Lung (tissue), 12 donors: ENCODE measurements around the gene TMEM123. TPM values are rescaled to one million over a fixed set of nuclear protein-coding genes. Genes with fewer than 3 reads are reported as not detected.
"Not testable (repeated sequence)": the region's sequence is repeated elsewhere in the genome, so short reads cannot be mapped to it uniquely, and the experiment has no call there.

Experiments used
- ATAC-seq: fragments of 200-7000 bp; cut with Tn5 transposase; one replicate; pipeline ENCODE4 v1.9.1; 2020; ENCODE audit warnings: moderate number of reproducible peaks; ENCODE audit not compliant: insufficient read depth, low FRiP score
- DNase-seq, 3 donors: peaks; one replicate each; pipeline ENCODE4 v3.0.0-alpha.2; 2013 to 2017
- H3K27ac ChIP-seq, 2 donors: one replicate each; pipeline ENCODE4 v1.5.1; 2013; ENCODE audit warnings: mild to moderate bottlenecking in 2 of 2, moderate library complexity in 2 of 2, control low read depth in 1 of 2, inconsistent platforms in 1 of 2, low read depth in 1 of 2, low read length in 1 of 2
- H3K27me3 ChIP-seq, 3 donors: one replicate each; pipeline ENCODE4 v1.5.1; 2013; ENCODE audit warnings: low read length in 2 of 3; ENCODE audit not compliant: control insufficient read depth in 3 of 3, insufficient read depth in 3 of 3
- H3K36me3 ChIP-seq, 4 donors: one replicate each; pipeline ENCODE4 v1.5.1; 2013; ENCODE audit warnings: low read length in 4 of 4, mild to moderate bottlenecking in 1 of 4, moderate library complexity in 1 of 4; ENCODE audit not compliant: control insufficient read depth in 4 of 4, insufficient read depth in 4 of 4
- H3K4me1 ChIP-seq, 5 donors: one replicate each; pipeline ENCODE4 v1.5.1; 2013; ENCODE audit warnings: low read length in 5 of 5, mild to moderate bottlenecking in 2 of 5, moderate library complexity in 1 of 5; ENCODE audit not compliant: control insufficient read depth in 5 of 5, insufficient read depth in 5 of 5
- H3K4me3 ChIP-seq: one replicate; pipeline ENCODE4 v1.5.1; 2013; ENCODE audit warnings: mild to moderate bottlenecking, control low read depth, moderate library complexity
- H3K9ac ChIP-seq, 2 donors: one replicate each; pipeline ENCODE4 v1.5.1; 2013; ENCODE audit warnings: low read length in 2 of 2, control low read depth in 1 of 2; ENCODE audit not compliant: insufficient read depth in 1 of 2
- H3K9me3 ChIP-seq, 4 donors: one replicate each; pipeline ENCODE4 v1.5.1; 2013; ENCODE audit warnings: low read length in 3 of 4, mild to moderate bottlenecking in 1 of 4, moderate library complexity in 1 of 4; ENCODE audit not compliant: control insufficient read depth in 4 of 4, insufficient read depth in 3 of 4
- WGBS, 2 donors: extraction: QIAGEN DNeasy Blood & Tissue Kit; methylation state at CpG; one replicate each; pipeline ENCODE4 v1.1.7; 2013; 5-methylcytosine and 5-hydroxymethylcytosine counted together
- polyA plus RNA-seq, 2 donors: library from polyadenylated mRNA; stranded (reverse); fragments of 200-250 nt; gene quantifications; one replicate each; pipeline ENCODE4 v1.2.1, GENCODE V29; 2013
- total RNA-seq, 2 donors: library from RNA; depleted of rRNA in 1 of 2; stranded (reverse); fragments of >200 nt in 1 of 2; gene quantifications; one replicate each; pipeline ENCODE4 v1.2.1, GENCODE V29; 2014 to 2021
- TF ChIP-seq, protein P1 (sequence below): IDR thresholded peaks from 2 replicates; pipeline ENCODE4 v1.5.1; 2012; ENCODE audit warnings: mild to moderate bottlenecking; ENCODE audit errors: control extremely low read depth, extremely low read depth
- donor health status: control.
- donor health status: control.
- donor health status: Bipolar disorder and iron deficiency.
- donor health status: healthy.
- donor health status: DM: yes; HTN: yes; CAD: no.

TMEM123 gene
- total and polyA plus RNA-seq, 4 donors = 53.6 to 245 (median 100) TPM

DNA sequence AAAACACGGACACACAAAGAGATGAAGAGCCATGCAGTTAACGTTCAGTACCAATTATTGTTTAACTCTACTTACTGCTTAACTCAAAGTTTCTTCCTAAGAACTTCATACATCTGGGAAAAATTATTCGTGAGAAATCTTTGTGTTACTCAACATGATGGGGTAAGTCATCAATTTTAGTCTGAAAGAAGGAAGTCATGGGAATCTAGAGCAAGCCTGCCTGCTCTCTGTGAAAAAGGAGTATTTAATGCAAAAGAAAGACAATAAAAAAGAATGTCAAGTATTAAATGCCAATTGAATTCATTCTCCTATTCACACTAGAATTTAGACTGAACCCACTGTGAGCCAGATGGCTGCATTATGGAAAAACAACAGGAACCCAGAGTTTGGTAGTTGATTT is 16.0 kb downstream of the TMEM123 start:
- no peak overlapping the region for H3K9ac ChIP-seq
- no peak overlapping the region for H3K27ac ChIP-seq
- TF ChIP-seq, protein P1, sequence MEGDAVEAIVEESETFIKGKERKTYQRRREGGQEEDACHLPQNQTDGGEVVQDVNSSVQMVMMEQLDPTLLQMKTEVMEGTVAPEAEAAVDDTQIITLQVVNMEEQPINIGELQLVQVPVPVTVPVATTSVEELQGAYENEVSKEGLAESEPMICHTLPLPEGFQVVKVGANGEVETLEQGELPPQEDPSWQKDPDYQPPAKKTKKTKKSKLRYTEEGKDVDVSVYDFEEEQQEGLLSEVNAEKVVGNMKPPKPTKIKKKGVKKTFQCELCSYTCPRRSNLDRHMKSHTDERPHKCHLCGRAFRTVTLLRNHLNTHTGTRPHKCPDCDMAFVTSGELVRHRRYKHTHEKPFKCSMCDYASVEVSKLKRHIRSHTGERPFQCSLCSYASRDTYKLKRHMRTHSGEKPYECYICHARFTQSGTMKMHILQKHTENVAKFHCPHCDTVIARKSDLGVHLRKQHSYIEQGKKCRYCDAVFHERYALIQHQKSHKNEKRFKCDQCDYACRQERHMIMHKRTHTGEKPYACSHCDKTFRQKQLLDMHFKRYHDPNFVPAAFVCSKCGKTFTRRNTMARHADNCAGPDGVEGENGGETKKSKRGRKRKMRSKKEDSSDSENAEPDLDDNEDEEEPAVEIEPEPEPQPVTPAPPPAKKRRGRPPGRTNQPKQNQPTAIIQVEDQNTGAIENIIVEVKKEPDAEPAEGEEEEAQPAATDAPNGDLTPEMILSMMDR = no peak
- peaks cover 0 to 2% (median 0%) of the 10 kb centered on the region in 4 donors for H3K9me3 ChIP-seq
- peaks cover 0 to 2% (median 0%) of the 10 kb centered on the region in 4 donors for H3K36me3 ChIP-seq
- no peak for DNase-seq
- peaks cover 0 to 11% (median 0%) of the 10 kb centered on the region in 5 donors for H3K4me1 ChIP-seq
- no peak for ATAC-seq
- no peaks in the 10 kb centered on the region for H3K27me3 ChIP-seq
- 68 to 76% methylated on average over 3 of the region's 3 CpGs for WGBS, 2 donors
- H3K4me3 ChIP-seq = no peak overlapping the region

DNA sequence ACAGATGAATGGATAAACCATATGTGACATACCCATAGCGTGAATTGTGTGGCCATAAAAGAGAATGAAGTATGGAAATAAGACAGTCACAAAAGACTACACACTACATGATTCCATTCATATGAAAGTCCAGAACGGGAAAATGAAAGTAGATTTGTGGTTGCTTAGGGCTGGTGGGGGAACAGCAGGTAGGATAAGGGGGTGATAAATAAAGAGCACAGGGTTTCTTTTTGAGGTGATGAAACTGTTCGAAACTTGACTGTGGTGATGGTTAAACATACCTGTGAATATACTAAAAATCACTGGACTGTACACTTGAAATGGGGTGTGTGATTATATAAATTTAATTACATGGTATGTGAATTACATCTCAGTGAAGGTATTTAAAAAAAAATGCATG is 16.9 kb downstream of the TMEM123 start:
- H3K9ac ChIP-seq = no peak overlapping the region
- H3K4me3 ChIP-seq = no peak overlapping the region

DNA sequence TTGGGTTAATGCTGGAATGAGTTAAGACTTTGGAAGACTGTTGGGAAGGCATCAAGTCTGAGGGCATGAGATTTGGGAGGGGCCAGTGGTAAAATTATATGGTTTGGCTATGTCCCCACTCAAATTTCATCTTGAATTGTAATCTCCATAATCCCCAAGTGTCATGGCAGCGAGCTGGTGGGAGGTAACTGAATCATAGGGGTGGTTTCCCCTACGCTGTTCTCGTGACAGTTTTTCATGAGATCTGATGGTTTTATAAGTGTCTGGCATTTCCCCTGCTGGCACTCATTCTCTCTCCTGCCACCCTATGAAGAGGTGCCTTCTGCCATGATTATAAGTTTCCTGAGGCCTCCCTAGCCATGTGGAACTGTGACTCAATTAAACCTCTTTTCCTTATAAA is 19.0 kb downstream of the TMEM123 start:
- H3K27ac ChIP-seq, H3K9ac ChIP-seq, H3K9me3 ChIP-seq, H3K4me3 ChIP-seq, H3K36me3 ChIP-seq, DNase-seq, H3K27me3 ChIP-seq, H3K4me1 ChIP-seq, ATAC-seq: not testable (repeated sequence)
- 91 to 94% methylated on average over 3 of the region's 3 CpGs for WGBS, 2 donors

More for the DNA sequence above, 16.9 kb downstream of the TMEM123 start:
- H3K4me1 ChIP-seq = peaks cover 0 to 11% (median 0%) of the 10 kb centered on the region in 5 donors
- WGBS, 2 donors = 90 to 94% methylated on average over 3 of the region's 3 CpGs
- H3K27ac ChIP-seq = no peak overlapping the region
- TF ChIP-seq, protein P1 = no peak
- H3K27me3 ChIP-seq = no peaks in the 10 kb centered on the region
- ATAC-seq = no peak
- peaks cover 0 to 4% (median 0%) of the 10 kb centered on the region in 4 donors for H3K36me3 ChIP-seq
- peaks cover 0 to 2% (median 0%) of the 10 kb centered on the region in 4 donors for H3K9me3 ChIP-seq
- DNase-seq = no peak

DNA sequence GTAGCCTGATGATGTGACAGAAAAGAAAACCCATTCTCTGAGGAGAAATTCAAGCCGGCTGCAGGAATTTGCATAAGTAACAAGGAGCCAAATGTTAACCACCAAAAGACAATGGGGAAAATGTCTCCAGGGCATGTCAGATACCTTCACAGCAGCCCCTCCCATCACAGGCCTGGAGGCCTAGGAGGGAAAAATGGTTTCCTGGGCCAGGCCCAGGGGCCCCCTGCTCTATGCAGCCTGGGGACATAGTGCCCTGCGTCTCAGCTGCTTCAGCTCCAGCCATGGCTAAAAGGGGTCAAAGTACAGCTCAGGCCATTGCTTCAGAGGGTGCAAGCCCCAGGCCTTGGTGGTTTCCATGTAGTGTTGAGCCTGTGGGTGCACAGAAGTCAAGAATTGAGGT is 20.0 kb downstream of the TMEM123 start:
- H3K27ac ChIP-seq, H3K4me1 ChIP-seq, ATAC-seq, H3K27me3 ChIP-seq, H3K4me3 ChIP-seq, H3K36me3 ChIP-seq, H3K9me3 ChIP-seq, DNase-seq, H3K9ac ChIP-seq: not testable (repeated sequence)
- 98% methylated on average over 2 of the region's 2 CpGs for WGBS, 2 donors

DNA sequence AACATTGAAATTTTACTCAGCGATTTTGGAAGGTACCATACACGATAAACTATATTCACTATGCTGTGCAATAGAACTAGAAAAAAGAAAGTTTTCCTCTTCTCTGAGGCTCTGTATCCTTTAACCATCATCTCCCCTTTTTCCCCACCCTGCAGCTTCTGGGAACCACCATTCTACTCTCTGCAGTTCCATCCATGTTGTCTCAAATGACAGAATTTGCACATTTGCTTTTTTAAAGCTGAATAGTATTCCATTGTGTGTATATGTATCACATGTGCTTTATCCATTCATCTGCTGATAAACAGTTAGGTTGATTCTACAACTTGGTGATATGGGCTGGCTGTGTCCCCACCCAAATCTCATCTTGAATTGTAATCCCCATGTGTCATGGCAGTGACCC is 21.2 kb downstream of the TMEM123 start:
- WGBS, 2 donors = 95 to 98% methylated on average over 2 of the region's 2 CpGs
- no peak overlapping the region for H3K27ac ChIP-seq
- H3K9ac ChIP-seq = no peak overlapping the region
- ATAC-seq = no peak
- H3K9me3 ChIP-seq = peaks cover 0 to 2% (median 0%) of the 10 kb centered on the region in 4 donors
- no peak overlapping the region for H3K4me3 ChIP-seq
- no peaks in the 10 kb centered on the region for H3K27me3 ChIP-seq
- TF ChIP-seq, protein P1 = no peak
- peaks cover 0 to 6% (median 3%) of the 10 kb centered on the region in 5 donors for H3K4me1 ChIP-seq
- peaks cover 0 to 4% (median 0%) of the 10 kb centered on the region in 4 donors for H3K36me3 ChIP-seq
- DNase-seq = no peak
